GM12874 (cell line): ENCODE measurements around the gene PYURF.

ENCODE experiments used
- CTCF ChIP-seq: IDR thresholded peaks from 2 replicates; pipeline ENCODE4 v1.5.1; 2011; ENCODE audit warnings: low read depth, mild to moderate bottlenecking, control low read depth, low read length, moderate library complexity; ENCODE audit not compliant: insufficient read depth

PYURF gene

DNA sequence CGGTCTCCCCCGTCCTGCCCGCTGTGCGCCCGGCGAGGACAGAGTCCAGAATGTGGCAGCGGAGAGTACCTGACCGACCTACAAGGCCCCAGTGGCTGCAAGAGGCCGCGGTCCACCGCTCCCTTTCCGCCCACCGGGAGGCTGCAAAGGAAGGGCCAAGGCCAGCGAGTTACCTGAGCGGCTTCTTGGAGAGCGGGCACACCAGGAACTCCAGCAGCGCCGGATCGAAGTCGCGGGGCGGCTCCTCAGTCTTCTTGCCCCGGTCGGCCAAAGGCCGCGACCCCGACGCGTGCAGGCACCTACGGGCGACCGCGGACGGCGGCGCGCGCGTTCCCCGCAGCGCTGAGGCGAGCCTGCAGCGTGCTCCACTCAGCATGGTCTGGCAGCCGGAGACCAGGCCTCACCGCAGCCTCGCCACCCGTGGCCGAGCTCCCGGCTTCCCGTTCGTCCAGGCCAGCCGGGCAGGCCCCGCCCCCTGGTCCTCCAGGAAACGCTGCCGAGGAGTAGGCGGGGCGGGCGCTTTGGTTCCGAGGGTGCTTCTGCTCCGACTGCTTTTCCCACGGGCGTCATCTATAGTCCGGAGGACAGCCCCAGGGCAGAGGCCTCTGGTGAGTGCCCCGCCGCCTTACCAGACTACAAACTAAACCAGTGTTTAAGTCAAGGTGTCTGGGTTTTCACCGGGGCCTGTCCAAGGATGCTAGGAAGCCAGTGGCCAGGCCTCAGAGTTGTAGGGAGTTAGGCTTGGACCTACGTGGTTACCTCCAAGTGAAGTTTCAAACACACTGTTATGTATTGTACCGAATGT lies at the start of gene PYURF:
PYURF (minus strand) TSS at position 452 of the 805 bp plus-strand sequence; CDS start at position 376, 76 bp downstream.
- TF ChIP-seq CTCF: no peak

DNA sequence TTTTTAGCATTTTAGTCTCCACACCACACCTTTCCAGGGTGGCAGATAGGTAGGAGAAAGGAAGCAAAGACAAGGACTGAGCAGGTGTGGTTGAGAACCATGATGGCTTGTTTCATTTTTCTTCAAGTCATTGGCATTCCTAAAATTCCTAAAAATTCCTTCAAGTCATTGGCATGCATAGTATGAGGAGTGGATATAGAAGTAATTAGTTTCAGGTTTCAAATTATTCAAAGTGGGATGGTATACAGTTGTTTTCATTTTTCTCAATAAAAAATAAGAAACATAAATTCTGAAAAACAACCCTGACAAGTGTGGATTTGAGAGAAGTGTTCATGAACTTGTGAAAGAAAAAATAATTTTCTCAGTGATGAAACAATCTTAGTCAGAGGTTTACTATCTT lies 46.4 kb upstream of the PYURF start:
- TF ChIP-seq CTCF: no peak

GRCh38 chr4:88567591-88567990 lies 44.0 kb upstream of the PYURF start:
- TF ChIP-seq CTCF: no peak

GRCh38 chr4:88549815-88550214 lies 26.2 kb upstream of the PYURF start:
- TF ChIP-seq CTCF: no peak

- peak; percentile 64 for TF ChIP-seq CTCF
Measured at GRCh38 chr4:88539322-88540068, 15.9 kb upstream of the PYURF start.

GRCh38 chr4:88537709-88538108 lies 14.1 kb upstream of the PYURF start:
- TF ChIP-seq CTCF: no peak

- TF ChIP-seq CTCF: no peak
Measured at GRCh38 chr4:88535090-88535755, 11.6 kb upstream of the PYURF start.
